Activated T-cell treated with anti-CD3 and anti-CD28 coated beads, Interleukin-2, amount 50 U/mL, for 48 hours (primary cell): ENCODE measurements around the gene PCP4.
"Not testable (repeated sequence)": the region's sequence is repeated elsewhere in the genome, so short reads cannot be mapped to it uniquely, and the experiment has no call there.

ENCODE experiments used
- DNase-seq, 2 experiments: peaks; one replicate each; pipeline ENCODE4 v3.0.0-alpha.2; 2020

PCP4 gene

DNA sequence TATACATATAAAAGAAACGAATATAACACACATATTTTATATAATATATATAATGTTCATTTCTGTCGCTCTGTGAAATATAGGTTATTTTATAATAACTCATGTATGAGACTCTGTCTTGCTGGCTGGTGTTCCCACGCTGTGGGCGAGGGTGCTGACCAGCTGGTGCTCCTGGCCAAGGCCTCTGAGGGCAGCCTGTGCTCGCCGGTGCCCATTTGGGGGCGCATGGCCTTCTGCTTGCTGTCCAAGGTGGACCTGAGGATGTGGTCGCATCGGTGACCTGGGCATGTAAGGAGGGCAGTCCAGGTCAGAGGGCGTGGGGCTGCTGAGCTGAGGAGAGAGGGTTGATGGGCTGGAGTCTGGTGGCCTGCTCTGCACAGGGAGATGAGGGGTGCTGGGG, 1.1 kb upstream of the PCP4 start:
- DNase-seq = no peak

DNA sequence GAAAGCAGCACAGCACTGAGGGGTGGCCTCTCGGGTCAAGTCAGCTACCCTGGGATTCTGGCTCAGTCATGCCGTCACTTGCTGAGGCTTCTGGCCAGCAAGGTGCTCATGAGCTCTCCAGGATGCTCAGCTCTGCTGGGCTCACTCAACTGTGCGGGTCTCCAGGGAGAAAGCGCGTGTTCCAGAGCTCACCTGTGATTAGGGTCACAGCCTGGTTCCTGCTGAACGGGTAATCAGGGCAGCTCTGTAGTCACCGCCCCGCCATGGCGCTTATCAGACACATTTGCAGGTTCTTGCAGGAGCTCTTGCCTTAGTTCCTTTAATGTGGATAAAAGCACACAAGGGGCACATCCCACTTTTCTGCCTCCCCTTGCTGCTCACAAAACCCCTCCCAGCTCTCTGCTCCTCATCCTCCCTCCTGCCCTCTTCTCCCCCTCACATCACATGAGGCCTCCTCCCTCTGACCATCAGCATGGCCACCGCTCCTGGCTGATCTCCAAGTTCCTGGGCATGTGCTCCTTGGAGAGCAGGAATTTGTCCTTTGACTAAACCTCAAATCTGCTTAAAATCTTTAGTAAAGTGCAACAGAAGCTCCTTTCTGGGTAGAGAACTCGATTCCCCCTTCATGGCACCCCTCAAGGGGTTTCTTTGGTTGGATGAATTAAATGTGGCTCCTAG, 2.0 kb downstream of the PCP4 start:
- no peak for DNase-seq

DNA sequence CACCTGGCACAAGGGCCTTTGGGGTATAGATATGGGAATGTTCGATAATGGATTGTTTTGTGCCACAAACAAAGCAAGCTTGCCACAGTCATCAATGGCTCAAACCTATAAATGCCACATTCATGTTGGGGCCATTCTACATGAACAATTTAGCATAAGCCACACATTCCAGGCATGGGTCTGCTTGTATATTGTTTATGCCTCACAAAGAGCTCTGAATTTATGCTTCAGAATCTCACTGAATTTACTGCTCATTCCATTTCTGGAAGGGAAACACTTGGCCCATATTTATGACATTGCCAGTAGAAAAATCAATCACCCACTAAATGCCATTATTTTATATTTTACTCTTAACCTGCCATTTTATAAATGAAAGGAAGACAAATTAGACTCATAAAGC, 6.4 kb downstream of the PCP4 start:
- no peak for DNase-seq

DNA sequence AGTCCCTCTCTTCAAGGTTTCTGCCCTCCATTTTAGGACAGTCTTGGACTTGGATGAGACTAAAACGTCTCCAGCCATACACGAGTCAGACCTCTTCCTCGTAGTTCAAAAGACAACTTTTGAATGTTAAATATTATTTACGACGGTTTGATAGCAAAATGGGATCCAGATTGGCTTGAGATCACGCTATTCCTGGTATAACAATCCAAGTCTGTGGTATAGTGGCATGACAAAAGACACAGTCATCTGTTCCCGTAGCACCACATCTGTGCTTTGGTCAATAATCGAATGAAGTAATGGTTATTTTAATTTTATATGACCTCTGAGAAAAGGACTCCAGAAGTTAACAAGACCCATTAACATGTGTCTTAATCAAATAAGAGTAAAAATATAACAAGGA, 7.0 kb downstream of the PCP4 start:
- DNase-seq = no peak

DNA sequence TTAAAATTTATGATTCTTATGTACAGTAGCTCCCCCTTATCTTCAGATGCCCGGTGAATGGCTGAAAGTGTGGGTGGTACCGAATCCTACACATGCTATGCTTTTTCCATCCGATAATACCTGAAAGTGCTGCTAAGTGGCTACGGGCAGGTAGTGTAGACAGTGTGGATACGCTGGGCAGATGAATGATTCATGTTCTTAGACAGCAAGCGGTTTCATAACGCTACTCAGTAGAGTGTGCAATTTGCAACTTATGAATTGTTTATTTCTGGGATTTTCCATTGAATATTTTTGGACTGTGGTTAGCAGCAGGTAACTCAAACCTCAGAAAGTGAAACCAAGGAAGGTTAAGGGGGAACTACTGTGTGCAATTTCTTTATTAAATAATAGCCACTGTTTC, 7.5 kb downstream of the PCP4 start:
- DNase-seq = no peak

DNA sequence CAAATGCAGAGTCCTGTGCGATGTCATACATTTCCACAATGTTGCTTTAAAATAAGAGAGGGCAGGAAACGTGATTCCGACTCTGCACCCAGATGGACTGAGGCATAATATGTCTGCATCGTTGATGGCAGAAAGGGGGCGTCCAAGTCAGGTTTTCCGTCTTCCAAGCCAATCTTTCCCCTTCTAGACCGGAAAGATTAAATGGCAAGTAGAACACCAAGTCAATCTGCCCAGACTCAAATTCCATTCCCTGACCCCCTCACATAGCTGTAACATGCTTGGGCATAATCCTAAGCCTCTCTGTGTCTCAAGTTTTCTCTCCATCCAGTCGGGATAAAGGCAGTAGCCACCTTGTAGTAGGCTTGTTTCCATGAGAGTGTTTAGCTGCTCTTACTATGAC, 14.4 kb downstream of the PCP4 start:
- DNase-seq = no peak

DNA sequence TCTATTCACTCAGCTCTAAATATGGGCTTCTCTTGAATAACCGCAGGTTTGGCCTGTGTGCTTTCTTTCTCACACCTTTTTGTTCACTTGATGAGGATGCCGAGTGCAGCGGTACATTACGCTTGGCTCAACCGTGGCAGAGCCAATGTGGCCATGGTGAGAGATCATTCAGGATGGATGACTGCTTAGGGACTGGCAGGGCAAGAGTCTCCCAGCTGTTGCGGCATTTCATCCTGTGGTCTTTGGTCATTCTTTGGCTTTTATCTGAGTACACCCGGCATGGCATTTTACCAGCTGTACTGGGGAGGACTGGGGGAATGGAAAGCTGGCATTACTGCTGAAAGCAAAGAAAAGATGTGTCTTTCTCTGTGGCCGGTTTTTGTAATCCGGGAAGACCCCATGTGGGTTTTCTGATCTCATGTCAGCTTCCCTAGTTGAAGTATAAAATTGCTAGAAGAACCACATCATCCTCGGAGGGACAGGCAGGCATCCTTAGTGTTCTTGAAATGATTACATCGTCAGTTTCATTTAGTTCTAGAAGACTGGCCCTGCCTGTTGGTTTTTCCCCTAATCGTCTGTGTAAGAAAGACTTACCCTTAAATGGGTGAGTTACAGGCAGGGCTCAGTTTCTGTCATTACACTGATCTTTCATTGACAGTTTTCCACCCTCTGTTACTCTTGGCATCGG, 15.1 kb downstream of the PCP4 start:
- no peak for DNase-seq

DNA sequence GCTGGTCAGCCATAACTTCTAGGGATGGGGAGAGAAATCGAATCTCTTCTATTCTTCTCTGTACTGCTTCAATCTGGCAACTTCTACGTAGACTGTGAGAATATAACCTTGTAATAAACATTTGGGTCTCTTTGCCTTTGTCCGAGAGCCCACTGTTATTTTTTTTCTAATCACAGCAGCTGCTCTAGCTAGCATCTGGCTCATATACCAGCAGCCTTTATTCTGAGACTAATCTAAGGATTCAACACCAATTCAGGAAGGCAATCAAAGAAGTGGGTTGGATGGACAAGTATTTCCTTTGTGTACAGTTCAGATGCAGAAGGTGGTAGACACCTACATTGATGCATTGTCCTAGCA, 15.6 kb downstream of the PCP4 start:
- DNase-seq = no peak

DNA sequence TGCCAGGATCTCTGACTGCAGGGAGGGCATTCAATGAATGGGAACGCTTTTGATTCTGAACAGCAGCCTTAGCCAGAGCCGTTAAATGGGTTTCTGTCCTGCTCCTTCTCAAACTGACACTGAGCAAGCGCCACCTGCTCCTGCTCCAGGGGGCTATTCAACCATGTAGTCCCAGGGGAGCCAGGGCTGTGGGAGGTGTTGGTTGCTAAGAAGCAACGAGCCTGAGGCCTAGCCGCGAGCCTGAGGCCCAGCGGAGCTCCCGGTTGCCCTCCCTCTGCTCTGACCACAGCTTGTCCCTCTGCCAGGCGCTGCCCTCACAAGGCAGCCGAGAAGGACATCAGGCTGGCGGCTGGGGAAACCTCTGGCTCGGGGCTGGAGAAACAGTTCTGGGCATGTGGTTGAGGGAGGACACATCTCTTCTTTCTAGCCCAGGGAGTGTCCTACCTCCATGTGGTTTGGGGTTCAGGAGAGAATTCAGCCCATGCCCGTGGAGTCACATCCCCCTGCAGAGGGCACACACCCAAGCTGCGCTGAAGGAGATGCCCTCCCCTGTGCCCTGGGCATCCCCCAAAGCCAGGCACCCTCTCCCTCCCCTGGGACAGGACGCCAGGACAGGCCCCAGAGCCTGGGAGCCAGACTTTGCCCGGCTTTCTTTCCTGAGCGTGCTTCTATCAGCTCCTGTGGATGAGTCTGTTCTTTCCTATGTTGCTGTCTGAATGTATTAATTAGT, 18.0 kb downstream of the PCP4 start:
- no peak for DNase-seq

DNA sequence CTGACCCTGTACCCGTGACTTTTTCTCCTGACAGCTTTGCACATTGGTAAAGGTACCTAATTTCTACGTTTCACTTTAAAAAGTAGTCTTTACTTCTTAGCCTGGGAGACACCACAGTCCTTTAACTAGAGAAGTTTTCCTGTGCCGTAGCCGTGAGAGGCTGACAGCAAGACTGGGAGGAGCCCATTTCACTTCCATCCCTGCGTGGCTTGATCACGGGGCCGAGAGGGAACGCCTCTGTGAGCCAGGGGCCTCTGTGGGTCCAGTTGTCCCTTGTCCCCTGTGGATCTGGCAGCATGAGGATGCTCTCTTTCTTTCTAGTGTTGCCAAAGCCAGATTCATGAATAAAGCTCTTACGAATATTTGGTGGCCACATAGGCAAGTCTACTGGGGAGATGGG, 21.6 kb downstream of the PCP4 start:
- DNase-seq = no peak

DNA sequence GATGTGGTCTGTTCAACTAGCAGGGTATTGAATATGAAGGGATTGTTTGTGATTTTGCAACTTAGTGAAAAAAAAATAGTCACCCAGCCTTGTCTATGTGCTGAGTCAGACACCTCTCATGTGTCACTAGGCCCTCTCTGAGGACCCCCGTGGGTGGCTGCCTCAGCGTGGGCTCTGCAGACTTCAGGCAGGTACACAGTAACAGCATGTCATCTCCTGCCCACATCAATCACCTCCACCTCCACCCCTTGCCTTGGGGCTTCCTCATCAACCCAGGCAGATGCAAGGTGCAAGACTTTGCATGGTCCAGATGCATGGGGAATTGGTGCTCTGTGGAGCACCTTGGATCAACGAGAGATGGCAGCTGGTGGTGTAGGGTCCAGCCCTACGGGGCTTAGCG, 23.9 kb downstream of the PCP4 start:
- DNase-seq = no peak

DNA sequence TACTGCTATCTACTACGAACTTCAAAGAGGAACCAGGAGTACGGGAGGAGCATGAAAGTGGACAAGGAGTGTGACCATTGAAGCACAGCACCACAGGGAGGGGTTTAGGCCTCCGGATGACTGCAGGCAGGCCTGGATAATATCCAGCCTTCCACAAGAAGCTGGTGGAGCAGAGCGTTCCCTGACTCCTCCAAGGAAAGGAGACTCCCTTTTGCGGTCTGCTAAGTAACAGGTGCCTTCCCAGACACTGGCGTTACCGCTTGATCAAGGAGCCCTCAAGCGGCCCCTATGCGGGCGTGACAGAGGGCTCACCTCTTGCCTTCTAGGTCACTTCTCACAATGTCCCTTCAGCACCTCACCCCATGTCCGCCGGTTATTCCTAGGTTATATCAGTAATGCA, 24.6 kb downstream of the PCP4 start:
- DNase-seq = not testable (repeated sequence)

DNA sequence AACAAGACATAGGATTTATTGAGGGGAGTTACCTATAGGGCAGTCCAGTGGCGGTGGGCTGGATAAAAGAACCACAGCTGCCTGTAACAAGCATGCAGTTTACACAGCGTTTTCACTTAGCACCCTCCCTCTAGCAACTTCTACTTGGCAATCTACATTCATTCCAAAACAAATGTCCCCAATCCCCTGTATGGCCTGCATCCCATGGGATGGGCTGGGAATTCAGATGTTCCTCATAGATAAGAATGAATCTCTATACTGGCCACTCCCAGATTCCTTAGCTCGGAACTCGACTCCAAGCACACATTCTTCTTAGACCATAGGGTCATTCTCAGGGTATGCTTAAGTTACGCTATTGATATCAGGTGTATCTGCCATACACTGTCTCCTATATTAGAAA, 33.3 kb downstream of the PCP4 start:
- DNase-seq = no peak

DNA sequence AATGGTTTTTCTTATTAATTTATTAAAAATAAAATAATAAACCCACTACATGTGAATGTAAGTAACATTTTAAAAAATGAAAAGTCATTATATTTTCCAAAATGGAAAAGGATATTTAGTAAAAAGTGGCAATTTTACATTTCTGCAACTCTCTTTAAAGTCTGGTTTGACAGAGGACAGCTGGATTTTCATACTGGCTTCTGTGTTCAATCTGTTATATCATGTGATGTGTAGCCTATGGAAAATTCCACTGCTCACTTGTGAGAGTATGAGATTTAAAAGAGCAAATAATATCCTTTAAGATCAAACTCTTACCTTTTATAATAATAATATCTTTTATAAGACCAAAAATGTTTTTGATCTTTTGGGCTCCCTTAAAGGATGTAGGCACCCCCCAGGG, 33.7 kb downstream of the PCP4 start:
- no peak for DNase-seq

DNA sequence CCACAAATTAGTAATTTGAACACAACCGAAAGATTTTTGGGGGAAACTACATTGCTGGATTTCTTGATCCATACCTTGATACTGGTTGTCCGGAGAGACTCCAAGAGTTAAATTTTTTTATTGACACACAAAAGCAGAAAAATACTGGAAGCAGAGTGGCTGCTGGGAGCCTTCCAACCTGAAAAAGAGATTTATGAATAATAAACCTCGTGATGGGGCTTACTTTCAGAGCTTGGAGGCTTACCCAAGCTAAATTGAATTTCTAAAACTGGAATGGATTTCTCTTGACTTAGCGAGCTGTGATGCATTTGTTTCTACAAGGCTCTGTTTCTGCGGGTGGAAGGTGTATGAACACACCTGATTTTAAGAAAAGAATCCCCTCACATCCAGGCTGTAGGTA, 35.7 kb downstream of the PCP4 start:
- no peak for DNase-seq

DNA sequence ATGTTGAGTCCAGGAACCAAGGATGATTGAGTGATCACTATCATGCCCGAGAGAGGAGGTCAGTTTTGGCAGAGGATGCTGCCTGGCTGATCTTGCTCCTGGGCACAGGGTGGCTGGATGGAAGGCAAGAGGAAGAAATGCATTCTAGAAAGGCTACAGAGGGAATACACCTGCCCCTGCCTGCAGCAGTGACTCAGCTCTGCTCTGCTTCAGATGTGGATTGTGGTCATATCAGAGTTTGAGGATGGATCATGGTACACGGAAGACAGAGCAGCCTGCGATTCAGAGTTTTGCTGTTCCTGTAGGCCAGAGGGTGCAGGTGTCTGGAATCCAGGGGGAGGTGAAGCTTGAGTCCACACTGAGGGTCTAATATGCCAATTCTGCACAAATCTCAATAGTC, 37.2 kb downstream of the PCP4 start:
- no peak for DNase-seq

DNA sequence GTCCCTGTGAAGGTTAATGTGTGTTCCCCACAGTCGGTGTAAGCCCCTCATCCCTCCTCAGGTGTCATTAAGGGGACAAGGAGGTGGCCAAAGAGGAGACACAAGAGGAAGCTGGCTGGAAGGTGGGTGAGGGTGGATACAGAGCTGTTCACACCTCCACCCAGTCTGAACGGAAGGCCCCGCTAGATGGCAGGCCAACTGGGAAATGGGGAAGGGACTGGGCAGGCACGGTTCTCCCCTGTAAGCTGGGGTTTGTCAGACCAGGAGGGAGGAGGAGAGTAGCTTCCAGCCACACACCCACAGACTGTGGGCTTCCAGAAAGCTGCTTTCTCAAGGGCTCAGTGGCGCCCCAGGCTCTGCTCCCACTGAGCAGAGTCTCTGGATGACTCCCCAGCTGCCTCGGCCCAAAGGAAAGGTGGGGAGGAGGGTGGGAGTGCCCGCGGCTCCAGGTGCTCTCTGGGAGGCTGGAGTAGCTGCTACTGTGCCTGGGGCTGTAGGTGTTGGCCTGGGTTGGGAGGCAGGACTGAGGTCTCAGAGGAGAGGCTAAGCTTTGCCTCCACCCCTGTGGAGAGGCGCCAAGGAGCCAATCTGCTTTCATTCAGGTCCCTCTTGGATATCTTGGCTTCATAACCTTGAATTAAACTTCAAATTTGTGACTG, 41.2 kb downstream of the PCP4 start:
- DNase-seq = no peak

DNA sequence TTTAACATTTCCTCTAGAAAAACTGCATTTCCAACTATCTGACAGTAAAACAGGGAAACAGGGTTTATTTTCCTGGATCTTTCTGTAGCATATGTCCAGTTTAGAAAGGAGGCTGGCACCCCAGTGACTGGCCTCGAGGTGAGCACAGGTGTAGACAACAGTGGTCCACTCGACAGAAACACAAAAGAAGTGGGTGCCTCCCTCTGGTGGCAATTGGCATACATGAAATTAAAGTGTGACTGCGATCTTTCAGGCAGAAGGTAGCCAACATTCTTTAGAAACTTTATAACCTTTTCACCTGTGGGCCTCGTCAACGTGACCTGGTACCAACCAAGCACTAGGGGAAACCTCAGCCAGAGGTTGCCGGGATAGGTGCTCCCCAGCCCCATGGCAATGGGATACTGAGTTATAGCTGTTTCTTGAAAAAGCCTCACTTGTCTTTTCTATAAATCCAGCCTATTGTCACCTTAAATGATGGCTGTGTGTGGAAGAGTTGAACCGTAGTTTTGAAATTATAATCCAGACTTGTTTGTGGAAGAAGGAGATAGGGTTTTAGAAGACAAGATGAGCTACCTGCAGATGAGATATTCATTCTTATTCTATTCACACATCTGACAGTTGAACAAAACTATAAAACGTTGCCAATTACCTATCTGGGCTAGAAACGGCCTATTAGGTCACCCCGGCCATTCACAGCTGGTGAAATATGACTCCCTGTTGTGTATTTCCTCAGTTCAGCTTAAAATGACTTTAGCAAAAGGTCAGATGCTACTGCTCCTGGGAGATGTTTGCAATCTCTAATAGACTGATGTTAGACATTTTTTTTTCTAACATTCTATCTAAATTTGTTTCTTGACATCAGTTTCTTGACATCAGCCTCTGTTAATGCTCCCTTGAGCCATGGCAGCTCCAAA, 44.3 kb downstream of the PCP4 start:
- DNase-seq = no peak

DNA sequence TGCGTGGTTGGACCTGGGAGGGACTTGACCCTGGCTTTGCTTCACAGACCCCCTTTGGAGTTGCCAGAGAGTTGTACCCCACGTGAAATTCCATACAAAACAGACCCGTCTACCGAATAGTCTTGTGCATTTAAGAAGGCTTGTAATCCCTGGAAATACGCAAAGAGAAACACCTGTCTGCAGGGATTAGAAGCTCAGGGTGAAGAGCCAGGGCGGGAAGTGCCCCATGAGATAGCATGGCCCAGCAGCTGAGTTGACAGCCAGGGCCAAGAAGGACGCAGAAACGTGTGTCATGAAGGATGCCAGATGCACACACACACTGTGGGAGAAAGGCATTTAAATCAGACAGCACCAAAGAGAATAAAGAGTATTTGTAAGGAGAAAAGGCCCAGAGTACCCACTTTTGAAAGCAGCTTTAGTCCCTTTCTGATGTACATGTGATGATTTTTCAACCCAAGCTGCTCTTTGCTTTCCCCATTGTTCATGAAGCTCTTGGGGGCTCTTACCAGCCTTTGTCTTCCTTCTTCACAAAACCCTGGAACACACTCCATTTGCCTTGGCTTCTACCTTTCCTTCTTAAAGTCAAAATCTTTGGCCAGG, 46.6 kb downstream of the PCP4 start:
- no peak for DNase-seq

DNA sequence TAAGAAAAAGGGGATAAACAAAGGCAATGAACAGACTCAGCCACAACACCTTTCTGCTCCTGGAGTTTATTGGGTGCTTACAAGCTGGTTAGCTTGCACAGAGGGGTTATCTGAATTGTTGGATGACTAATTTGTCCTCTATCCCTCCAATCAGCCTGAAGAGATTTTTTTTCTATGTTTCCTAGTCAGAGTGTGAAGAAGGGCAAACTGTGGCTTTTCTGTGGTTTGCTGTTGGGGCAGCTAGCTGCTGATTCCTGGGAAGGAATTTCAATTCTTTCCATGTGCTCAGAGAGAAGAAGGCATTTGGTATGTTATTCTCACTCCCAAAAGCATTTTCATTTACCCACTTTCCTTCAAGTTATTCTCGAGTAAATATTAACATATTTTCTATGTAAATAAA, 48.6 kb downstream of the PCP4 start:
- DNase-seq = no peak

DNA sequence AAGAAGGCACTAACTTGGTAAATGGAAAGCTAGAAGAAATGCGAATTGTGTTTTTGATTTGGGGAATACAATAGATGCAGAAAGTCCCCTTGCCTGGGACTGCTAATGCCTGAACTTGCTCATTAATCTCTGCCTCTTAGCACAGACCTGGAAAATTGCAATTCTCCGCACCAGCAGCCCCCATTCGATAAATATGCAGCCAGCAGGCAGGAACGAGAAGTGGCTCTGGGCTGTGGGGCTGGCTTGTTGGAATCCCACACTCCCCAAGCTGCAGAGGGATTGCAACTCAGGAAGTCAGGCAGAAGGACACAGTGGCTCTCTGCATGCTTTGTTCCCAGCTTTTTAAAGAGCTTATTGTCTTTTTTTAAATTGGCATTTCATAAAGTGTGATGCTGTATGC, 51.3 kb downstream of the PCP4 start:
- DNase-seq = no peak

DNA sequence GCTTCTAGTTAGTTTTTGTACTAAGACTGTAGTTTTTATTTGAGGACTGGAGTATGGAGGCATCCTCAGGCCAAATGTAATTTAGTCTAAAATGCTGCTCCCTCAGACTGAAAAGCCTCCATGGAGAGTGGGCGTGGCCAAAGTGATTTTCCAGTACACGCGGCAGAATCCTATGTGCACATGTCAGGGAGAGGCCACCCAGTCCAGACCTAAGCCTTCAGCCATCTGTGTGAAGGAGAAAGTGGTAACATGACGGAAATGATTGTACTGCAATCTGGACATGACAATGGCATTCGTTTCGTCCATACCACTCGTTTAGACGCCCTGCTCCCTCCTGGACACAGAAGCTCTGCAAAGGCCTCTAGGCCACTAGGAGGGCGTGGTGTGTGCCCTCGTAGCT, 56.2 kb downstream of the PCP4 start:
- DNase-seq = no peak
